Measurements from ENCODE around the gene PPEF1.
"Not testable (repeated sequence)": the region's sequence is repeated elsewhere in the genome, so short reads cannot be mapped to it uniquely, and the experiment has no call there.

Gene PPEF1

GRCh38 chrX:18701621-18702361, 5.7 kb upstream of the PPEF1 start:
- no peak for DNase-seq (ENCODE audit: low spot score)

GRCh38 chrX:18702362-18703195, 4.9 kb upstream of the PPEF1 start:
- DNase-seq (ENCODE audit: low spot score), result no peak

GRCh38 chrX:18709833-18710232, 2.4 kb downstream of the PPEF1 start:
- no peak for DNase-seq (ENCODE audit: low spot score)

GRCh38 chrX:18714910-18715309, 7.5 kb downstream of the PPEF1 start:
- DNase-seq (ENCODE audit: low spot score), result no peak

GRCh38 chrX:18719852-18720251, 12.4 kb downstream of the PPEF1 start:
- no peak for DNase-seq (ENCODE audit: low spot score)

- no peak for DNase-seq (ENCODE audit: low spot score)
Measured at GRCh38 chrX:18721683-18722499, 14.4 kb downstream of the PPEF1 start.

GRCh38 chrX:18722500-18723071, 15.1 kb downstream of the PPEF1 start:
- no peak for DNase-seq (ENCODE audit: low spot score)

- no peak for DNase-seq (ENCODE audit: low spot score)
Measured at GRCh38 chrX:18725310-18725943, 18.0 kb downstream of the PPEF1 start.

- DNase-seq (ENCODE audit: low spot score), result no peak
Measured at GRCh38 chrX:18733287-18733686, 25.8 kb downstream of the PPEF1 start.

GRCh38 chrX:18739609-18740008, 32.2 kb downstream of the PPEF1 start:
- not testable (repeated sequence) for DNase-seq (ENCODE audit: low spot score)

GRCh38 chrX:18748499-18748898, 41.1 kb downstream of the PPEF1 start:
- no peak for DNase-seq (ENCODE audit: low spot score)

GRCh38 chrX:18753631-18754030, 46.2 kb downstream of the PPEF1 start:
- no peak for DNase-seq (ENCODE audit: low spot score)

GRCh38 chrX:18755651-18756050, 48.2 kb downstream of the PPEF1 start:
- DNase-seq (ENCODE audit: low spot score), result no peak

GRCh38 chrX:18757956-18758932, 50.8 kb downstream of the PPEF1 start:
- no peak for DNase-seq (ENCODE audit: low spot score)

- no peak for DNase-seq (ENCODE audit: low spot score)
Measured at GRCh38 chrX:18761750-18762149, 54.3 kb downstream of the PPEF1 start.

- not testable (repeated sequence) for DNase-seq (ENCODE audit: low spot score)
Measured at GRCh38 chrX:18763106-18763505, 55.7 kb downstream of the PPEF1 start.

- DNase-seq (ENCODE audit: low spot score), result no peak
Measured at GRCh38 chrX:18769364-18769763, 61.9 kb downstream of the PPEF1 start.

- no peak for DNase-seq (ENCODE audit: low spot score)
Measured at GRCh38 chrX:18769812-18770573, 62.5 kb downstream of the PPEF1 start.

GRCh38 chrX:18789916-18790315, 82.5 kb downstream of the PPEF1 start:
- no peak for DNase-seq (ENCODE audit: low spot score)

GRCh38 chrX:18792828-18793227, 85.4 kb downstream of the PPEF1 start:
- no peak for DNase-seq (ENCODE audit: low spot score)
